B cell (primary cell): ENCODE data around the gene CACNA2D3.

Experiments used
- CTCF ChIP-seq: fragments of 200-600 bp; IDR thresholded peaks from one replicate; pipeline ENCODE4 v1.8.0; 2022; ENCODE audit warnings: antibody characterized with exemption, mild to moderate bottlenecking
- EZH2 ChIP-seq: IDR thresholded peaks from 2 replicates; pipeline ENCODE4 v1.6.1; 2012; ENCODE audit warnings: borderline replicate concordance, low read depth, mild to moderate bottlenecking, moderate library complexity, low read length; ENCODE audit not compliant: insufficient read depth, poor library complexity, severe bottlenecking

GRCh38 chr3:54547846-54548245, 425.5 kb downstream of the CACNA2D3 start:
- TF ChIP-seq CTCF = no peak
- no peak for TF ChIP-seq EZH2
